ENCODE data around the gene THAP7. TPM values are rescaled to one million over a fixed set of nuclear protein-coding genes. Genes with fewer than 3 reads are reported as not detected.
"Not testable (repeated sequence)": the region's sequence is repeated elsewhere in the genome, so short reads cannot be mapped to it uniquely, and the experiment has no call there.

Gene THAP7
- 18.3 TPM for polyA plus RNA-seq (2013, experiment 1 of 2)
- polyA plus RNA-seq (2013, experiment 2 of 2) = 18.3 TPM

DNA sequence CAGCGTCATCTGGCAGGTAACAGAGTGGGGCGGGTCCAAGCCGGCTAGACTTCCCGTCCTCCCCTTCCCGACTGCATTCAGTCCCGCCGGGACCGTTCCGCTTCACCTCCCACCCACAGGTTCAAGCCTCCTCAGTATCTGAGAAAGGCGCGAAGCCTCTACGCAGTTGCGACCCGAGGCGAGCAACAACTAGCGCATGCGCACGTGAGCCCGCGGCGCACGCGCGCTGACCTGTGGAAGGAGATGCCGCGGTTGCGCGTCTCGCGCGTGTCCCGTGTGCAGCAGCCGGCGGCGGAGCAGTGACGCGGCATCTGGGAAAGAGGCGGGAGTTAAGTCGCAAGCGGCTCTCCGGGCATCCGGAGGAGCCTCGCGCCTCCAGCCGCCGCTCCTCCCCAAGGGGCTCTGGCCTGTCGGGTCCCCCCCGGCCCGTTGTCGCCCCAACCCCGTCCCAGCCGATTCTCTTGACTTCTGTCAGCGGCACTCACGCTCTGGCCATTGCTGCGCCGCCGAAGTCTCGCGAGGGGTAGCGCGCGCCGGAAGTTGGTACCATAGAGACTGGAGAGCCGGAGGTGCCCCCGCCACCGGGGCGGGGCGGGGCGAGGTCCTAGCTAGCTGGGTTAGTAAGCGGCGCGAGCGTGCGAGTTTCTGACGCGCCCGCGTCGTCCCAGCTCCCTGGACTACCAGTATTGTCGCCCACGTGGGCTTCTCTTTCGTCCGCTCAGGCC lies at the start of gene THAP7:
TSS of gene THAP7 (minus strand) at position 518 of the 725 bp plus-strand sequence. CDS start at position 311, 207 bp downstream.
- Histone ChIP-seq H3K4me1 (ENCODE audit: insufficient read depth, low read length) (no peaks in the 10 kb centered on the region), H3K9ac (ENCODE audit: low read depth, low read length) (peak within 1 kb of the TSS; percentile 95), H3K9me3 (ENCODE audit: insufficient read depth, low read depth, low read length) (no peaks in the 10 kb centered on the region), H3K27ac (ENCODE audit: low read depth, low read length) (peak within 1 kb of the TSS; percentile 90), H3K36me3 (ENCODE audit: insufficient read depth, low read length) (peaks cover 20% of the 10 kb centered on the region), H3K27me3 (ENCODE audit: insufficient read depth, low read length) (no peaks in the 10 kb centered on the region), H3K4me3 (ENCODE audit: low read length) (peak within 1 kb of the TSS; percentile 100)
- WGBS = under 1% methylated on average over 83 of the region's 83 CpGs

GRCh38 chr22:21051145-21051830 lies 49.4 kb upstream of the THAP7 start:
- no peaks in the 10 kb centered on the region for H3K9me3 ChIP-seq (ENCODE audit: insufficient read depth, low read depth, low read length)
- no peaks in the 10 kb centered on the region for H3K36me3 ChIP-seq (ENCODE audit: insufficient read depth, low read length)
- 83% methylated on average over 9 of the region's 9 CpGs for WGBS
- H3K9ac ChIP-seq (ENCODE audit: low read depth, low read length) = no peak overlapping the region
- no peak overlapping the region for H3K4me3 ChIP-seq (ENCODE audit: low read length)
- H3K27ac ChIP-seq (ENCODE audit: low read depth, low read length) = no peak overlapping the region
- peaks cover 20% of the 10 kb centered on the region for H3K4me1 ChIP-seq (ENCODE audit: insufficient read depth, low read length)
- H3K27me3 ChIP-seq (ENCODE audit: insufficient read depth, low read length) = no peaks in the 10 kb centered on the region

- H3K4me1 ChIP-seq (ENCODE audit: insufficient read depth, low read length) = peaks cover 16% of the 10 kb centered on the region
- not testable (repeated sequence) for H3K9ac ChIP-seq (ENCODE audit: low read depth, low read length); H3K27me3 ChIP-seq (ENCODE audit: insufficient read depth, low read length); H3K27ac ChIP-seq (ENCODE audit: low read depth, low read length); H3K9me3 ChIP-seq (ENCODE audit: insufficient read depth, low read depth, low read length); H3K4me3 ChIP-seq (ENCODE audit: low read length); H3K36me3 ChIP-seq (ENCODE audit: insufficient read depth, low read length)
- no CpG with 5 or more reads among the region's 12 CpGs for WGBS
Measured at GRCh38 chr22:21048965-21049364, 47.0 kb upstream of the THAP7 start.

DNA sequence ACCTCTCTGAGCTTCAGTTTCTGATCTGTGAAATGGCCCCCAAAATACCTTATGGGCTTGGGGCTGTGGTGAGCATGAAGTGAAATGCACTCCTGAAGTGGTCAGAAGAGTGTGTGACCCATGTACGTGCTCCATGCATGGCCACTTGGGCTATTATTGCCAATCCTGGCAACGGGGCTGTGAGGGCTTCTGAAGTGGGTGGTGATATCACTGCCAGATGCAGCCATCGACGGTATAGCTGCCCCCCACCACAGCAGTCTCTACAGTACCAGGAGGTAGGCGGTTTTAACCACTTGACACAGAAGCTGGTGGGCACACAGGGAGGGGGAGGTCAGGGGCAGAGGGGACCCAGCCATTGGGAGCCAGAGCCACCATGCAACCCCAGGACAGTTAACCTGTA lies 46.5 kb upstream of the THAP7 start:
- not testable (repeated sequence) for H3K27ac ChIP-seq (ENCODE audit: low read depth, low read length); H3K36me3 ChIP-seq (ENCODE audit: insufficient read depth, low read length); H3K9ac ChIP-seq (ENCODE audit: low read depth, low read length); H3K9me3 ChIP-seq (ENCODE audit: insufficient read depth, low read depth, low read length); H3K27me3 ChIP-seq (ENCODE audit: insufficient read depth, low read length); H3K4me3 ChIP-seq (ENCODE audit: low read length)
- WGBS = over 99% methylated on average over 5 of the region's 5 CpGs
- H3K4me1 ChIP-seq (ENCODE audit: insufficient read depth, low read length) = peaks cover 16% of the 10 kb centered on the region

GRCh38 chr22:21047730-21048129 lies 45.8 kb upstream of the THAP7 start:
- peaks cover 16% of the 10 kb centered on the region for H3K4me1 ChIP-seq (ENCODE audit: insufficient read depth, low read length)
- 0 out of 2 replicates have a peak, but pooled peaks cover 2% of the 10 kb centered on the region for H3K27me3 ChIP-seq (ENCODE audit: insufficient read depth, low read length)
- 93% methylated on average over 5 of the region's 7 CpGs for WGBS
- no peaks in the 10 kb centered on the region for H3K9me3 ChIP-seq (ENCODE audit: insufficient read depth, low read depth, low read length)
- H3K36me3 ChIP-seq (ENCODE audit: insufficient read depth, low read length) = no peaks in the 10 kb centered on the region
- no peak overlapping the region for H3K9ac ChIP-seq (ENCODE audit: low read depth, low read length)
- H3K27ac ChIP-seq (ENCODE audit: low read depth, low read length) = no peak overlapping the region
- H3K4me3 ChIP-seq (ENCODE audit: low read length) = no peak overlapping the region

DNA sequence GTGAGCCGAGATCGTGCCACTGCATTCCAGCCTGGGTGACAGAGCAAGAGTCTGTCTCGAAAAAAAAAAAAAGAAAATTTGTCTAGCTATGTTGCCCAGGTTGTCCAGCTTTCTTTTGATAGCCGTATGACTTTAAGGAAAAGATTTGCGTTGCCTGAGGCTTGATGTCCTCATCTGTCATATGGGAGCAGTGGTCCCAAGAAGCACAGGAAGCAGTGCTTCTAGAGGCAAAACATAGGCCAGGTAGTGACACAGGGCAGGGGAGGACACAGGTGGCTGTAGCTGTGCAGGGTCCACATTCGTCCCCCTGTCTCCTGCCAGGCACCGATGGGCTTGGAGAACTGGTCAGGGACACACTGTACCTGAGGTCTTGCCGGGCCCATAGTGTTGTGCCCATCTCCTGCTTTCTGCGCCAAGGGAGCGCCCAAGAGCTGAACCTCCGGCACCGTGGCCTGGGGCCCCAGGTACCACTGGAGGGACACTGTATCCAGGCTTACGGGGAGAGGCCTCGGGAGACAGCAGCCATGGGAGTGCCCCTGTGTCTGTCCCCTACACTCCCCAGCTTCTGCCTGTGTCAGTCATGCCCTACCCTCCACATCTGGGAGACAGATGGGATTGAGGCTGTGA lies 45.2 kb upstream of the THAP7 start:
- H3K9me3 ChIP-seq (ENCODE audit: insufficient read depth, low read depth, low read length) = no peaks in the 10 kb centered on the region
- H3K36me3 ChIP-seq (ENCODE audit: insufficient read depth, low read length) = no peaks in the 10 kb centered on the region
- no peak overlapping the region for H3K4me3 ChIP-seq (ENCODE audit: low read length)
- peaks cover 12% of the 10 kb centered on the region for H3K4me1 ChIP-seq (ENCODE audit: insufficient read depth, low read length)
- H3K27me3 ChIP-seq (ENCODE audit: insufficient read depth, low read length) = 0 out of 2 replicates have a peak, but pooled peaks cover 2% of the 10 kb centered on the region
- no peak overlapping the region for H3K27ac ChIP-seq (ENCODE audit: low read depth, low read length)
- no peak overlapping the region for H3K9ac ChIP-seq (ENCODE audit: low read depth, low read length)
- 95% methylated on average over 14 of the region's 14 CpGs for WGBS

DNA sequence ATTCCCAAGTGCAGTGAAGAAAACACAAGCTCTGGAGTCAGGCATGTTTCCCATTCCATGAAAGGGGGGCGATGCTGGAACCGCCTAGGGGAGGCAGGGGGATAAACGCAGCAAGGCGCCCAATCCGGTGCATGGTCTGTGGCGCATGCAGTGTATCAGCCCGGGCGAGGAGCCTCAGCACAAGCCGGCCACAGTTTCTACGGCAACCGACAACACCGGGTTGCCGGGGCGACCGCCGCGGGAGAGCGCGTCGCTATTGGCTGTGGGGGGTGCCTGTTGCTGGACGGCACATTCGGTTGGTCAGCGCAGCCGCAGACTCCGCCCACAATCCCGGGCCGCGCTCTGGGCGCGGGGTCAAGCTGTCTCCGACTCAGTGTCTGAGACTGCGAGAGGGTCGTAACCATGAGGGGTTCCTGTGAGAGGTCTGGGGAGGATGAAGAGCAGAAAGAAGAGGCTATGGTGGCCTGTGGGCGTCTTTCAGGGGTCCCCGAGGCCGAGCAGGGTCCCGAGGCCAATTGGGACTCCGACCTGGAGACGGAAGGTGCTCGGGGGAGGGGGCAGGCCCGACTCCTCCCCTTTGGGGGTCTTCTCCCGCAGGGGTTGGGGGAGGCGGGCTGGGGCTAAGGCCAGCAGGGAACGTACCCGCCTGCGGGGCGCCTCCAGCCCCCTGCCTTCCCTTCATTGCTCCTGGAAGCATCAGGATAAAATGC lies 43.8 kb upstream of the THAP7 start, which contains the start of gene LRRC74B:
TSS of gene LRRC74B (plus strand) at position 362 of the 710 bp plus-strand sequence. CDS start at position 403, 41 bp downstream.
- H3K27me3 ChIP-seq (ENCODE audit: insufficient read depth, low read length) = 0 out of 2 replicates have a peak, but pooled peaks cover 2% of the 10 kb centered on the region
- H3K27ac ChIP-seq (ENCODE audit: low read depth, low read length) = no peak within 1 kb of the TSS
- WGBS = under 1% methylated on average over 47 of the region's 47 CpGs
- H3K36me3 ChIP-seq (ENCODE audit: insufficient read depth, low read length) = no peaks in the 10 kb centered on the region
- H3K4me1 ChIP-seq (ENCODE audit: insufficient read depth, low read length) = peaks cover 3% of the 10 kb centered on the region; the same call in 1 of the 2 replicates
- H3K9me3 ChIP-seq (ENCODE audit: insufficient read depth, low read depth, low read length) = no peaks in the 10 kb centered on the region
- H3K9ac ChIP-seq (ENCODE audit: low read depth, low read length) = no peak within 1 kb of the TSS
- H3K4me3 ChIP-seq (ENCODE audit: low read length) = peak within 1 kb of the TSS; percentile 67

GRCh38 chr22:21044931-21045584 lies 43.1 kb upstream of the THAP7 start:
- no peak overlapping the region for H3K27ac ChIP-seq (ENCODE audit: low read depth, low read length)
- 0 out of 2 replicates have a peak, but pooled peaks cover 2% of the 10 kb centered on the region for H3K27me3 ChIP-seq (ENCODE audit: insufficient read depth, low read length)
- peaks cover 3% of the 10 kb centered on the region; the same call in 1 of the 2 replicates for H3K4me1 ChIP-seq (ENCODE audit: insufficient read depth, low read length)
- H3K36me3 ChIP-seq (ENCODE audit: insufficient read depth, low read length) = no peaks in the 10 kb centered on the region
- H3K9ac ChIP-seq (ENCODE audit: low read depth, low read length) = no peak overlapping the region
- WGBS = 23% methylated on average over 15 of the region's 15 CpGs
- H3K9me3 ChIP-seq (ENCODE audit: insufficient read depth, low read depth, low read length) = no peaks in the 10 kb centered on the region
- peak overlapping the region; percentile 67 for H3K4me3 ChIP-seq (ENCODE audit: low read length)

GRCh38 chr22:21043860-21044535 lies 42.1 kb upstream of the THAP7 start:
- H3K36me3 ChIP-seq (ENCODE audit: insufficient read depth, low read length) = no peaks in the 10 kb centered on the region
- H3K9me3 ChIP-seq (ENCODE audit: insufficient read depth, low read depth, low read length) = no peaks in the 10 kb centered on the region
- no peak overlapping the region for H3K9ac ChIP-seq (ENCODE audit: low read depth, low read length)
- no peak overlapping the region for H3K4me3 ChIP-seq (ENCODE audit: low read length)
- peaks cover 3% of the 10 kb centered on the region; the same call in 1 of the 2 replicates for H3K4me1 ChIP-seq (ENCODE audit: insufficient read depth, low read length)
- H3K27me3 ChIP-seq (ENCODE audit: insufficient read depth, low read length) = 0 out of 2 replicates have a peak, but pooled peaks cover 2% of the 10 kb centered on the region
- H3K27ac ChIP-seq (ENCODE audit: low read depth, low read length) = no peak overlapping the region
- 91% methylated on average over 15 of the region's 15 CpGs for WGBS
